ENCODE results near the gene MYCBP. TPM values are rescaled to one million over a fixed set of nuclear protein-coding genes. Genes with fewer than 3 reads are reported as not detected.
"Not testable (repeated sequence)": the region's sequence is repeated elsewhere in the genome, so short reads cannot be mapped to it uniquely, and the experiment has no call there.

Gene MYCBP
- total and polyA plus RNA-seq, 2 experiments from 2014 or later: 33.6 to 82.3 TPM

- not testable (repeated sequence) for H3K27me3 Mint-ChIP-seq (ENCODE audit: insufficient read depth, low read depth, poor library complexity); H3K4me2 ChIP-seq; H3K9me3 Mint-ChIP-seq; H3K79me2 ChIP-seq (replicated peaks; ENCODE audit: insufficient read depth); H3F3A ChIP-seq (replicated peaks; ENCODE audit: low read depth); H3K27ac Mint-ChIP-seq; DNase-seq (ENCODE audit: low spot score); H3K4me3 Mint-ChIP-seq; H3K4me1 ChIP-seq (ENCODE audit: insufficient read depth); H2AFZ ChIP-seq; H3K27ac ChIP-seq (ENCODE audit: low read depth); H3K36me3 ChIP-seq (ENCODE audit: insufficient read depth); H3K4me3 ChIP-seq; H3K27me3 ChIP-seq (ENCODE audit: insufficient read depth); H3K9me2 ChIP-seq (ENCODE audit: insufficient read depth); H4K20me1 ChIP-seq (replicated peaks; ENCODE audit: insufficient read depth); H3K36me3 Mint-ChIP-seq (ENCODE audit: low read depth); H3K4me1 Mint-ChIP-seq; ATAC-seq
Observed at GRCh38 chr1:38914908-38915307, 41.8 kb upstream of the MYCBP start.

GRCh38 chr1:38908821-38909220, 35.7 kb upstream of the MYCBP start:
- ATAC-seq: no peak
- Histone ChIP-seq H3K4me1 (ENCODE audit: insufficient read depth) (no peaks in the 10 kb centered on the region), H3K4me3 (no peak overlapping the region), H3K36me3 (ENCODE audit: insufficient read depth) (no peaks in the 10 kb centered on the region; the same call in 1 of the 2 replicates), H3K27me3 (ENCODE audit: insufficient read depth) (no peaks in the 10 kb centered on the region), H4K20me1 (replicated peaks; ENCODE audit: insufficient read depth) (no peaks in the 10 kb centered on the region), H3K4me2 (no peak overlapping the region), H3K9me2 (ENCODE audit: insufficient read depth) (no peaks in the 10 kb centered on the region), H3K27ac (ENCODE audit: low read depth) (no peak overlapping the region), H3F3A (replicated peaks; ENCODE audit: low read depth) (0 out of 2 replicates have a peak, but pooled peaks cover 3% of the 10 kb centered on the region), H3K79me2 (replicated peaks; ENCODE audit: insufficient read depth) (no peaks in the 10 kb centered on the region), H2AFZ (peak overlapping the region; percentile 69)
- Mint-ChIP-seq H3K4me3 (no peak overlapping the region), H3K4me1 (no peaks in the 10 kb centered on the region), H3K9me3 (peaks cover 11% of the 10 kb centered on the region), H3K36me3 (ENCODE audit: low read depth) (peaks cover 4% of the 10 kb centered on the region; the same call in 1 of the 3 replicates), H3K27ac (no peak overlapping the region), H3K27me3 (ENCODE audit: insufficient read depth, low read depth, poor library complexity) (peaks cover 6% of the 10 kb centered on the region)
- DNase-seq (ENCODE audit: low spot score): no peak
- TF ChIP-seq REST (IDR thresholded peaks at IDR 0.05; ENCODE audit: unreplicated experiment): no peak
- TF ChIP-seq JUNB (IDR thresholded peaks at IDR 0.05; ENCODE audit: unreplicated experiment): no peak
- no peak for TF ChIP-seq NANOG (IDR thresholded peaks at IDR 0.05; ENCODE audit: borderline replicate concordance)
- no peak for TF ChIP-seq ZNF114 (CRISPR knock-in tag; IDR thresholded peaks at IDR 0.05)
- TF ChIP-seq EZH2 (IDR thresholded peaks at IDR 0.05; ENCODE audit: low read depth, unreplicated experiment): no peak
- TF ChIP-seq CREB1 (CRISPR knock-in tag; IDR thresholded peaks at IDR 0.05; ENCODE audit: low read depth): no peak
- TF ChIP-seq STAT1 (IDR thresholded peaks at IDR 0.05; ENCODE audit: unreplicated experiment): no peak
- TF ChIP-seq CTCF (conservative IDR thresholded peaks at IDR 0.05; ENCODE audit: low read depth in 2 of 2): no peak
- TF ChIP-seq ZNF331 (CRISPR knock-in tag; IDR thresholded peaks at IDR 0.05; ENCODE audit: low read depth): no peak
- no peak for TF ChIP-seq ETS1 (IDR thresholded peaks at IDR 0.05)
- no peak for TF ChIP-seq EZH2phosphoT487 (IDR thresholded peaks at IDR 0.05; ENCODE audit: unreplicated experiment)

All from GM23338 (cell line).